GM12891 (cell line): ENCODE data around the gene NDST3.

Source experiments
- PAX5 ChIP-seq: IDR thresholded peaks from 2 replicates; pipeline ENCODE4 v1.6.1; 2011; ENCODE audit warnings: low read length, moderate library complexity, mild to moderate bottlenecking; ENCODE audit not compliant: insufficient read depth, severe bottlenecking
- POLR2A ChIP-seq: IDR thresholded peaks from 2 replicates; pipeline ENCODE4 v1.6.1; 2011; ENCODE audit warnings: low read depth, low read length, control low read depth
- POLR2AphosphoS5 ChIP-seq: IDR thresholded peaks from 2 replicates; pipeline ENCODE4 v1.6.1; 2011; ENCODE audit warnings: low read depth, low read length, control low read depth
- SPI1 ChIP-seq: IDR thresholded peaks from 2 replicates; pipeline ENCODE4 v1.6.1; 2011; ENCODE audit warnings: low read depth, low read length, control low read depth
- TAF1 ChIP-seq: IDR thresholded peaks from 2 replicates; pipeline ENCODE4 v1.6.1; 2011; ENCODE audit warnings: low read depth, low read length, control low read depth

DNA sequence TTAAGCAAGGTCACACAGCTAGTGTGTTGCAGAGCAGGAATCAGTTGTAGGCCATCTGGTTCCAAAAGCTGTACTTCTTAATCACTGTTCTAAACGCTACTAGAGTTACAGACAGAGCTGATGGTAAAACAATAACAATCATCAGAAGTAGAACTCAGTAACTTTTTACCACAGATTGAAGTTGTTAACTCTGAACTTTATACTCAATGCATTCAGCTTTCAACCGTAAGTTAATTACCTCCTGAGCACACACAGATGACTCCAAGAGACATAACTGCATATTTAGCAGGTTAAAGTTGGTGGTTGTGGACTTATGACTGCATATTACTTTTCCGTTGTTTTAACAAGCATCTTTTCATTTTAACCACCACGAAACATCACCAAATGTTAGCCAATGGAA is 191.2 kb downstream of the NDST3 start:
- TF ChIP-seq POLR2AphosphoS5 (no peak), POLR2A (no peak), TAF1 (no peak), SPI1 (no peak), PAX5 (no peak)
